Testis (tissue), 2 donors: ENCODE measurements around the gene VSIG8.

ENCODE experiments used
- CTCF ChIP-seq, 3 experiments: fragments of 450-650 bp in 2 of 3; fragments of 200-600 bp in 1 of 3; sonication (generic) in 1 of 3; IDR thresholded peaks; one replicate each; pipeline ENCODE4 v1.5.1; 2016 to 2019; ENCODE audit warnings: antibody characterized with exemption in 3 of 3, mild to moderate bottlenecking in 2 of 3, moderate library complexity in 1 of 3
- POLR2A ChIP-seq: fragments of 450-650 bp; IDR thresholded peaks from one replicate; pipeline ENCODE4 v1.6.1; 2017; ENCODE audit warnings: antibody characterized with exemption, mild to moderate bottlenecking, moderate library complexity

- no peak for TF ChIP-seq CTCF (IDR thresholded peaks at IDR 0.05)
- no peak for TF ChIP-seq POLR2A
These were observed 49.0 kb upstream of the VSIG8 start for GRCh38 chr1:159911326-159912070.
